ENCODE measurements around the gene SERPINA3. TPM values are rescaled to one million over a fixed set of nuclear protein-coding genes. Genes with fewer than 3 reads are reported as not detected.

The SERPINA3 gene
- total and polyA plus RNA-seq, 2 of the 8 experiments (the other 6 are each of a cell fraction or from before 2014, with no cell fraction given): not detected

DNA sequence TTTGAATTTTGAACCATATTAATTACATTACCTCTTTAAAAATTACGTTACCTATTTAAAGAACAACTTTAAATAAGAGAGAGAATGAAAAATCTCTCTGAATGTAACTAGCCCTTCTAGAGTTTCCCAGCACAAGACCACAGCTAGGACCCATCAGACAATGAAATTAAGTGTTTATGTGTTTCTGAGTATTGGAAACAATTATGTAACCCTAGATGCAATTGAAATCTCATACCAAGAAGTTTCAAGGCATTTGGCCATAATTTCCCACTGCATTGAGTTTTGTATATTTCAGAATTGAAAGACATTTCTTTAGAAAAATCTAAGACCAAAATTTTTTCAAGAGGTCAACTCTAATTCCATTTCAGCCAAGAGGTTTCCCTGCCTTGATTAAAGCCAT, 47.1 kb downstream of the SERPINA3 start:
- Histone ChIP-seq H2AFZ (ENCODE audit: low read length) (no peak overlapping the region), H3K9me3 (ENCODE audit: insufficient read depth in 2 of 2, low read depth in 1 of 2, low read length in 1 of 2) (no peaks in the 10 kb centered on the region; a peak in 1 of 4 replicates), H3K36me3 (ENCODE audit: control insufficient read depth in 2 of 4, insufficient read depth in 4 of 4, low read length in 3 of 4) (no peaks in the 10 kb centered on the region), H3K9ac (replicated peaks in 1 of 4; ENCODE audit: extremely low read depth in 1 of 4, low read depth in 3 of 4, low read length in 3 of 4) (no peak overlapping the region), H2BK20ac (ENCODE audit: low read length) (no peak overlapping the region), H2BK12ac (ENCODE audit: low read depth, low read length) (no peak overlapping the region), H3K27ac (ENCODE audit: low read depth, low read length) (no peak overlapping the region), H4K91ac (replicated peaks; ENCODE audit: insufficient read length, low read length) (no peak overlapping the region), H3K27me3 (replicated peaks in 1 of 4; ENCODE audit: control insufficient read depth in 3 of 4, extremely low read depth in 1 of 4, insufficient read depth in 3 of 4, low read length in 3 of 4) (no peaks in the 10 kb centered on the region), H3K4ac (replicated peaks; ENCODE audit: insufficient read length, low read depth, low read length) (no peak overlapping the region), H2BK120ac (replicated peaks; ENCODE audit: low read depth, low read length) (no peak overlapping the region), H4K8ac (ENCODE audit: extremely low read depth, insufficient read depth, low read length) (no peak overlapping the region), H3K14ac (ENCODE audit: insufficient read length) (no peak overlapping the region), H2BK15ac (ENCODE audit: low read length) (no peak overlapping the region), H4K5ac (ENCODE audit: insufficient read length, low read depth, low read length) (no peak overlapping the region), H3K4me2 (ENCODE audit: insufficient read depth in 1 of 2, low read depth in 2 of 2, low read length in 2 of 2) (no peak overlapping the region), H3K79me1 (ENCODE audit: low read depth, low read length) (no peaks in the 10 kb centered on the region), H3K23me2 (ENCODE audit: low read depth, low read length) (no peaks in the 10 kb centered on the region), H4K20me1 (replicated peaks in 1 of 2; ENCODE audit: control insufficient read depth in 1 of 2, insufficient read depth in 2 of 2, low read length in 2 of 2) (no peaks in the 10 kb centered on the region), H3K56ac (replicated peaks; ENCODE audit: insufficient read length, low read depth, low read length) (no peak overlapping the region), H3K4me1 (replicated peaks in 1 of 4; ENCODE audit: control insufficient read depth in 3 of 4, insufficient read depth in 4 of 4, low read length in 3 of 4) (no peaks in the 10 kb centered on the region), H2AK5ac (ENCODE audit: low read depth, low read length) (no peak overlapping the region), H2BK5ac (ENCODE audit: low read depth, low read length) (no peak overlapping the region), H3K23ac (ENCODE audit: insufficient read length) (no peak overlapping the region), H3K4me3 (ENCODE audit: extremely low read depth in 1 of 4, insufficient read depth in 2 of 4, low read depth in 3 of 4, low read length in 4 of 4) (no peak overlapping the region), H3K18ac (ENCODE audit: extremely low read depth, low read length) (no peak overlapping the region), H3K79me2 (ENCODE audit: control insufficient read depth in 1 of 2, insufficient read depth in 2 of 2, low read length in 2 of 2) (no peaks in the 10 kb centered on the region)
- POLR2A ChIA-PET (ENCODE audit: partially characterized antibody): no interaction called here
- no peak for DNase-seq (ENCODE audit: low read depth in 1 of 2, low spot score in 2 of 2)
- CTCF ChIA-PET (ENCODE audit: partially characterized antibody): interaction anchor here (1.3 to 2.8 kb wide), 2 partner anchors 22 to 61 kb away, joined by 3 to 8 read pairs; no protein-coding TSS in a partner anchor
- WGBS, 2 experiments (ENCODE audit: extremely low coverage in 1 of 2, insufficient coverage in 1 of 2, insufficient read length in 1 of 2, insufficient replicate concordance in 2 of 2, low coverage in 1 of 2, low lambda C conversion rate in 2 of 2, missing lambda C conversion rate in 1 of 2): 82% methylated on average over 1 of the region's 1 CpG; no CpG with 5 or more reads in 1 of the 2 experiments
- no peak for FAIRE-seq
- TF ChIP-seq KDM5A (IDR thresholded peaks at IDR 0.05; ENCODE audit: low read length): no peak
- TF ChIP-seq JUND (IDR thresholded peaks at IDR 0.05; ENCODE audit: low read length): no peak
- no peak for TF ChIP-seq CREB1 (IDR thresholded peaks at IDR 0.05)
- TF ChIP-seq SAP30 (IDR thresholded peaks at IDR 0.05; ENCODE audit: insufficient read depth, insufficient replicate concordance, low read length): no peak
- TF ChIP-seq SUZ12 (IDR thresholded peaks at IDR 0.05; ENCODE audit: low read length): no peak
- TF ChIP-seq NRF1 (IDR thresholded peaks at IDR 0.05; ENCODE audit: low read depth, low read length): no peak
- no peak for TF ChIP-seq RXRA (IDR thresholded peaks at IDR 0.05; ENCODE audit: insufficient read depth, low read depth, low read length)
- TF ChIP-seq, protein P1, sequence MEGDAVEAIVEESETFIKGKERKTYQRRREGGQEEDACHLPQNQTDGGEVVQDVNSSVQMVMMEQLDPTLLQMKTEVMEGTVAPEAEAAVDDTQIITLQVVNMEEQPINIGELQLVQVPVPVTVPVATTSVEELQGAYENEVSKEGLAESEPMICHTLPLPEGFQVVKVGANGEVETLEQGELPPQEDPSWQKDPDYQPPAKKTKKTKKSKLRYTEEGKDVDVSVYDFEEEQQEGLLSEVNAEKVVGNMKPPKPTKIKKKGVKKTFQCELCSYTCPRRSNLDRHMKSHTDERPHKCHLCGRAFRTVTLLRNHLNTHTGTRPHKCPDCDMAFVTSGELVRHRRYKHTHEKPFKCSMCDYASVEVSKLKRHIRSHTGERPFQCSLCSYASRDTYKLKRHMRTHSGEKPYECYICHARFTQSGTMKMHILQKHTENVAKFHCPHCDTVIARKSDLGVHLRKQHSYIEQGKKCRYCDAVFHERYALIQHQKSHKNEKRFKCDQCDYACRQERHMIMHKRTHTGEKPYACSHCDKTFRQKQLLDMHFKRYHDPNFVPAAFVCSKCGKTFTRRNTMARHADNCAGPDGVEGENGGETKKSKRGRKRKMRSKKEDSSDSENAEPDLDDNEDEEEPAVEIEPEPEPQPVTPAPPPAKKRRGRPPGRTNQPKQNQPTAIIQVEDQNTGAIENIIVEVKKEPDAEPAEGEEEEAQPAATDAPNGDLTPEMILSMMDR (IDR thresholded peaks at IDR 0.05; ENCODE audit: control extremely low read depth in 1 of 3, insufficient read depth in 1 of 3, low read depth in 1 of 3, low read length in 3 of 3): no peak
- TF ChIP-seq TEAD4 (IDR thresholded peaks at IDR 0.05; ENCODE audit: low read depth, low read length): no peak
- TF ChIP-seq RNF2 (IDR thresholded peaks at IDR 0.05; ENCODE audit: borderline replicate concordance, low read depth, low read length, missing control alignments, poor library complexity, severe bottlenecking): no peak
- TF ChIP-seq, protein P2, sequence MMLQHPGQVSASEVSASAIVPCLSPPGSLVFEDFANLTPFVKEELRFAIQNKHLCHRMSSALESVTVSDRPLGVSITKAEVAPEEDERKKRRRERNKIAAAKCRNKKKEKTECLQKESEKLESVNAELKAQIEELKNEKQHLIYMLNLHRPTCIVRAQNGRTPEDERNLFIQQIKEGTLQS (IDR thresholded peaks at IDR 0.05; ENCODE audit: insufficient read depth, low read depth, low read length): no peak
